Measurements from ENCODE around the gene KIRREL3. TPM values are rescaled to one million over a fixed set of nuclear protein-coding genes. Genes with fewer than 3 reads are reported as not detected.

Gene KIRREL3
- total RNA-seq, 1 donor from 2014 or later, result not detected

- intact Hi-C loops (cut with micrococcal nuclease), result no loop called here
- Mint-ChIP-seq H3K9me3 (no peaks in the 10 kb centered on the region), H3K4me1 (ENCODE audit: low read depth) (peaks cover 2% of the 10 kb centered on the region)
Observed at GRCh38 chr11:126817523-126818450, 182.8 kb downstream of the KIRREL3 start.

DNA sequence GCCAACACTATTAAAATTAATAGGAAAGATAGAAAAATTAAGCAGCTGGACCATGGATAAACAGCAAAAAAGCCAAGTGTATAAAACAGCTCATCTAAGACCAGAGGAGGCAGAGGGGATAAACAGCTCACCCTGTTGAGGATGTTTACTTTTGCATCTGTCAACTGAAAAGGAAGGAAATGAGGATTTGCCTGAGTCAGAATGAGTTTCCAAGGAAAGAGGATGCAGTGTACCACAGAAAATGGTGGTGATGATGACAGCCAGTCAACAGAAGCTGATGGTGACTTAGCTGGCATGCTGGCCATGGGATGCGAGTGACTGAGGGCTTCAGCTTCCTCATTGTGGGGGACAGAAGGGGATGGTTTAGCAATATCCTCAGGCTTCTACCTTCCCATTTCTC, 183.5 kb downstream of the KIRREL3 start:
- Mint-ChIP-seq H3K4me1 (ENCODE audit: low read depth) (peaks cover 2% of the 10 kb centered on the region), H3K4me3 (ENCODE audit: low read depth) (no peak overlapping the region), H3K27ac (no peak overlapping the region), H3K9me3 (no peaks in the 10 kb centered on the region), H3K27me3 (ENCODE audit: low read depth) (peaks cover 5% of the 10 kb centered on the region), H3K36me3 (ENCODE audit: low read depth) (no peaks in the 10 kb centered on the region)
- intact Hi-C loops (cut with micrococcal nuclease), result no loop called here
- no peak for DNase-seq (ENCODE audit: low spot score)

More at GRCh38 chr11:126817523-126818450, 182.8 kb downstream of the KIRREL3 start:
- Mint-ChIP-seq H3K4me3 (ENCODE audit: low read depth) (no peak overlapping the region), H3K36me3 (ENCODE audit: low read depth) (no peaks in the 10 kb centered on the region), H3K27me3 (ENCODE audit: low read depth) (peaks cover 5% of the 10 kb centered on the region), H3K27ac (no peak overlapping the region)
- DNase-seq (ENCODE audit: low spot score), result no peak

GRCh38 chr11:126816645-126817044, 183.9 kb downstream of the KIRREL3 start:
- Mint-ChIP-seq H3K9me3 (no peaks in the 10 kb centered on the region), H3K4me1 (ENCODE audit: low read depth) (peaks cover 2% of the 10 kb centered on the region), H3K4me3 (ENCODE audit: low read depth) (no peak overlapping the region), H3K27me3 (ENCODE audit: low read depth) (peaks cover 4% of the 10 kb centered on the region), H3K27ac (no peak overlapping the region), H3K36me3 (ENCODE audit: low read depth) (no peaks in the 10 kb centered on the region)
- intact Hi-C loops (cut with micrococcal nuclease), result no loop called here
- no peak for DNase-seq (ENCODE audit: low spot score)

DNA sequence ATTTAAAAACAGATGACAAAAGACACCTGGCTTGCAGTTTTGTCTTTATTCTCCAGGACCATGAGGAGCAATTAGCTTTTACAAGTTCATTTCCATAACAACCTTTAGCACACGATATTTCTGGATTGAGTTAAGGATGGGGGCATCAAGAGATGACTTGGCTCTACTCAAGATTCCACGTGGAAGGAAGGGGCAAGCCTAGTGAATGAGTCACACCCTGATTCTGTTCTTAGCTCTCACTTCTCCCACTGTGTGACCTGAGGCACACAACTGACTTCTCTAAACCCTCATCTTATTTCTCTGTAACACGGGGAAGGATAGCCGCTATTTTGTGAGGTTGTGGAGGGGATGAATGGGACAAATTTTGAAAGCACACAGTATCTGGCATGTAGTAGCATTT, 185.5 kb downstream of the KIRREL3 start:
- Mint-ChIP-seq H3K4me1 (ENCODE audit: low read depth) (peaks cover 2% of the 10 kb centered on the region), H3K27ac (no peak overlapping the region), H3K9me3 (no peaks in the 10 kb centered on the region), H3K27me3 (ENCODE audit: low read depth) (peaks cover 2% of the 10 kb centered on the region), H3K4me3 (ENCODE audit: low read depth) (no peak overlapping the region), H3K36me3 (ENCODE audit: low read depth) (no peaks in the 10 kb centered on the region)
- no peak for DNase-seq (ENCODE audit: low spot score)
- intact Hi-C loops (cut with micrococcal nuclease), result no loop called here

DNA sequence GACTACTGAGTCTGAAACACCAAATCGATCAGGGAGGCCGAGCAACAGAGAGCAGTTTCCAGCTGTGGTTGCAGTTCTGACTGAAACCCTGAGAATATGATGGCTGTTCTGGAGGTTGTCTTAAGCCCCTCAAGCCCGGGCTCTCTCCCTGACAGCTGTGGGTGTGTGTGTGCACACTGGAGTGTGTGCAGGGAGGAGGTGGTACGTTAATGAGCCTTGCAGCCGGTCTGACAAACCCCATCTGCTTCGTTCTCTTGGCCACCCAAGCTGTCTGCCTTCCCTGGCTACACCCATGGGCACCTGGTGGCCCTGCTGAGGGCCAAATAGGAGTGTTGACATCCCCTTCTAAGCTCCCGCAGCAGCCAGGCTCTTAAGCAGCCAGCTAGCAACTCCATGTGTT, 189.8 kb downstream of the KIRREL3 start:
- Mint-ChIP-seq H3K4me3 (ENCODE audit: low read depth) (no peak overlapping the region), H3K36me3 (ENCODE audit: low read depth) (no peaks in the 10 kb centered on the region), H3K4me1 (ENCODE audit: low read depth) (no peaks in the 10 kb centered on the region), H3K27ac (no peak overlapping the region), H3K27me3 (ENCODE audit: low read depth) (peaks cover 2% of the 10 kb centered on the region), H3K9me3 (no peaks in the 10 kb centered on the region)
- intact Hi-C loops (cut with micrococcal nuclease), result no loop called here
- DNase-seq (ENCODE audit: low spot score), result no peak

GRCh38 chr11:126809514-126810289, 190.9 kb downstream of the KIRREL3 start:
- intact Hi-C loops (cut with micrococcal nuclease), result no loop called here
- Mint-ChIP-seq H3K36me3 (ENCODE audit: low read depth) (no peaks in the 10 kb centered on the region), H3K27ac (no peak overlapping the region), H3K9me3 (no peaks in the 10 kb centered on the region), H3K4me1 (ENCODE audit: low read depth) (no peaks in the 10 kb centered on the region), H3K4me3 (ENCODE audit: low read depth) (no peak overlapping the region), H3K27me3 (ENCODE audit: low read depth) (peaks cover 2% of the 10 kb centered on the region)
- DNase-seq (ENCODE audit: low spot score), result no peak

GRCh38 chr11:126808836-126809235, 191.7 kb downstream of the KIRREL3 start:
- no peaks in the 10 kb centered on the region for H3K9me3 Mint-ChIP-seq
- intact Hi-C loops (cut with micrococcal nuclease), result no loop called here

DNA sequence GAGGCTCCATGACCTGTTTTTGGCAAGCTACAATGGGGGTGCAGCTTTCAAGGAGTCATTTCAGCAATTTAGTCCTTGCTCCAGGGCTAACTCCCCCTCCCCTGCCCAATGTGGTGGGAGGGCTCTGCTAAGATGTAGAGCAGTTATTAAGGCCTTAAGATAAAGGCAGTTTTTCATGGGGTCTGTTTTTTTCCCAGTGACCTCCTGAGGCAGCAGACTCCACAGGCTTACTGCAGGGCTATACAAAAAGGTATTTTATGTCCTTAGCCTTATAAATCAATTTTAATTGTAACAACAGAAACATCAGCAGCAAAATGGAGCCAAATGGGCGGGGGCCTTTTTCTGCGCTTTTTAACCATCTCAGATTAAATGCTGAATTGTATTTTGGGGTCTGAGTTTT, 192.3 kb downstream of the KIRREL3 start:
- no peaks in the 10 kb centered on the region for H3K27me3 Mint-ChIP-seq (ENCODE audit: low read depth)
- no peaks in the 10 kb centered on the region for H3K36me3 Mint-ChIP-seq (ENCODE audit: low read depth)

More at GRCh38 chr11:126808836-126809235, 191.7 kb downstream of the KIRREL3 start:
- DNase-seq (ENCODE audit: low spot score), result no peak
- Mint-ChIP-seq H3K4me3 (ENCODE audit: low read depth) (no peak overlapping the region), H3K36me3 (ENCODE audit: low read depth) (no peaks in the 10 kb centered on the region), H3K27me3 (ENCODE audit: low read depth) (no peaks in the 10 kb centered on the region), H3K27ac (no peak overlapping the region), H3K4me1 (ENCODE audit: low read depth) (no peaks in the 10 kb centered on the region)

DNA sequence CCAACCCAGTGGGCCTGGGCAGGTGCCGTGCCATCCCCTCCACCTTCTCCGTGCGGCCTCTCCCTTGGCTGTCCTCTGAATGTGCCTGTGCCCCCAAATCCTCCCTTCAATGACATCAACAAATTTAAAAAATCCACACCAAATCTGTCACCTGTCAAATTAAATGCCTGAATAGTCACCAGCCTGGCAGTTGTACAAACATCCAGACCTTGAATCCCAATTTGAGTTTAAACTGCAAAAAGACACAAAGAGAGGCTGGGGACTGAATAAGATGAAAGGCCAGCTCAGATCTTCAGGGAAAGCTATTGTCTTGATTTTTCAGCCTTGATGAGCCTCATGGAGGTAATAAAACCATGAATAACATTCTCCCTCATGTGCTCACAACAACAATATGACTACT, 194.7 kb downstream of the KIRREL3 start:
- no peak overlapping the region for H3K27ac Mint-ChIP-seq
- no peak for DNase-seq (ENCODE audit: low spot score)
- H3K36me3 Mint-ChIP-seq (ENCODE audit: low read depth), result no peaks in the 10 kb centered on the region
- intact Hi-C loops (cut with micrococcal nuclease), result no loop called here
- no peaks in the 10 kb centered on the region for H3K9me3 Mint-ChIP-seq
- no peaks in the 10 kb centered on the region for H3K4me1 Mint-ChIP-seq (ENCODE audit: low read depth)
- H3K27me3 Mint-ChIP-seq (ENCODE audit: low read depth), result peaks cover 2% of the 10 kb centered on the region
- H3K4me3 Mint-ChIP-seq (ENCODE audit: low read depth), result no peak overlapping the region

More for the DNA sequence above, 192.3 kb downstream of the KIRREL3 start:
- intact Hi-C loops (cut with micrococcal nuclease), result no loop called here
- H3K9me3 Mint-ChIP-seq, result no peaks in the 10 kb centered on the region
- no peaks in the 10 kb centered on the region for H3K4me1 Mint-ChIP-seq (ENCODE audit: low read depth)
- H3K4me3 Mint-ChIP-seq (ENCODE audit: low read depth), result no peak overlapping the region
- DNase-seq (ENCODE audit: low spot score), result no peak
- no peak overlapping the region for H3K27ac Mint-ChIP-seq

DNA sequence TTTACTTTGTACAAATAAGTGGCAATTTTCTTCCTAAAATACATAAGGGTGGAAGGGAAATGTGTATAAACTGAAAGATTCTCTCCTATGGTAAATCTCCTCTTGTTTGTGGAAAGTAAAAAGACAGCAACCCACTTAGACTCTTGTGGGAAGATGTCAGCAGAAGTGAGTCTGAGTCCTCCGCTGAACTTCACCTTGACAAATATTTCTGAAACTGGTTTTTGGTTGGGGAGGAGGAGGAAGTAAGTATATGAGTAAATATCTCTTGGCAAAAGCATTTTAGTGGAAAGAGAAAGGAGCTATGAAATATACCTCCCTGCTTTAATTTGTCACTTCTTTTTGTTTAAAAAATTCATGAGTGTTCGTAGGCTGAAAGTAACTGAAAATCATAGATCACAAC, 196.2 kb downstream of the KIRREL3 start:
- Mint-ChIP-seq H3K4me1 (ENCODE audit: low read depth) (no peaks in the 10 kb centered on the region), H3K36me3 (ENCODE audit: low read depth) (no peaks in the 10 kb centered on the region), H3K9me3 (no peaks in the 10 kb centered on the region), H3K4me3 (ENCODE audit: low read depth) (no peak overlapping the region), H3K27me3 (ENCODE audit: low read depth) (peaks cover 2% of the 10 kb centered on the region), H3K27ac (no peak overlapping the region)
- DNase-seq (ENCODE audit: low spot score), result no peak
- intact Hi-C loops (cut with micrococcal nuclease), result no loop called here

DNA sequence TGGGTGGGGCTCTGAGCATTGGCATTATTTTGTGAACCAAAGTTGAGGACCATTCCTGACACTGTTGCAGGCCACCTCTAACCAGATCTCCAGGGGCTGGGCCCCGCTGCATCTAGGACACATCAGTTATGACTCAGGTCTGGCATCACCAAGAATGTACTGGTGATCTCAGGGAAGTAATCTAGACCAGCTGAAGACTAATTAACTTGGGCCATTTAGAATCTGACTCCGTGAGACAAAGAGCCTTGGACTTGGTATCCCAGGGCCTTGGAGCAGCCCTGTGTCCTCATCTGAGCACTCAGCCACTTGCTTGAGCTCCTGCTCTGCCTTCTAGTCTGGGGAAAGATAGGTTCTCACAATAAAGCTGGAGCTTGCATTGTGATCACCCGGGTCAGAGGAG, 200.6 kb downstream of the KIRREL3 start:
- no peak overlapping the region for H3K27ac Mint-ChIP-seq
- H3K4me3 Mint-ChIP-seq (ENCODE audit: low read depth), result no peak overlapping the region
- no peak for DNase-seq (ENCODE audit: low spot score)
- H3K27me3 Mint-ChIP-seq (ENCODE audit: low read depth), result peaks cover 2% of the 10 kb centered on the region
- no peaks in the 10 kb centered on the region for H3K4me1 Mint-ChIP-seq (ENCODE audit: low read depth)
- intact Hi-C loops (cut with micrococcal nuclease), result no loop called here
- H3K9me3 Mint-ChIP-seq, result peaks cover 6% of the 10 kb centered on the region
- H3K36me3 Mint-ChIP-seq (ENCODE audit: low read depth), result no peaks in the 10 kb centered on the region

GRCh38 chr11:126797457-126798169, 203.0 kb downstream of the KIRREL3 start:
- no peaks in the 10 kb centered on the region for H3K4me1 Mint-ChIP-seq (ENCODE audit: low read depth)
- no peak overlapping the region for H3K27ac Mint-ChIP-seq
- no peaks in the 10 kb centered on the region for H3K36me3 Mint-ChIP-seq (ENCODE audit: low read depth)
- no peak overlapping the region for H3K4me3 Mint-ChIP-seq (ENCODE audit: low read depth)
- intact Hi-C loops (cut with micrococcal nuclease), result no loop called here
- no peak for DNase-seq (ENCODE audit: low spot score)
- peaks cover 6% of the 10 kb centered on the region for H3K9me3 Mint-ChIP-seq
- no peaks in the 10 kb centered on the region for H3K27me3 Mint-ChIP-seq (ENCODE audit: low read depth)
